H1 (cell line): ENCODE results near the gene MAN2A1. TPM values are rescaled to one million over a fixed set of nuclear protein-coding genes. Genes with fewer than 3 reads are reported as not detected.

Experiments used
- CTCF ChIA-PET: fragments of 300-600 bp; sonication (Branson Sonifier 250); formaldehyde crosslinking; loops from one replicate; lab custom pipeline; 2021; ENCODE audit not compliant: partially characterized antibody; lab: Charles Lee
- POLR2A ChIA-PET: fragments of 300-600 bp; sonication (Branson Sonifier 250); formaldehyde crosslinking; loops from one replicate; lab custom pipeline; 2021; ENCODE audit warnings: inconsistent platforms; ENCODE audit not compliant: partially characterized antibody; lab: Charles Lee
- DNase-seq, 2 experiments: peaks; one replicate each; pipeline versions ENCODE4 v3.0.0 to v3.0.0-alpha.2; 2010 to 2022; ENCODE audit warnings: low spot score in 2 of 2, low read depth in 1 of 2, mixed read lengths in 1 of 2
- FAIRE-seq: peaks from 2 replicates; lab custom pipeline; 2011; peaks lifted over from hg19 to GRCh38; lab: Jason Lieb, UNC
- H2AFZ ChIP-seq: 2 replicates; pipeline ENCODE4 v1.8.1; 2012; ENCODE audit warnings: low read length, inconsistent platforms
- H2AK5ac ChIP-seq: 2 replicates; pipeline ENCODE4 v1.6.1; 2013; ENCODE audit warnings: low read depth, low read length
- H2BK120ac ChIP-seq: replicated peaks from 2 replicates; pipeline ENCODE3; 2013; ENCODE audit warnings: low read depth, low read length, inconsistent platforms
- H2BK12ac ChIP-seq: 2 replicates; pipeline ENCODE4 v1.6.1; 2013; ENCODE audit warnings: low read depth, low read length
- H2BK15ac ChIP-seq: 2 replicates; pipeline ENCODE4 v1.6.1; 2013; ENCODE audit warnings: low read length
- H2BK20ac ChIP-seq: 2 replicates; pipeline ENCODE4 v1.6.1; 2013; ENCODE audit warnings: low read length
- H2BK5ac ChIP-seq: 2 replicates; pipeline ENCODE4 v1.6.1; 2013; ENCODE audit warnings: low read depth, low read length
- H3K14ac ChIP-seq: 2 replicates; pipeline ENCODE4 v1.6.1; 2013; ENCODE audit warnings: inconsistent platforms; ENCODE audit not compliant: insufficient read length
- H3K18ac ChIP-seq: 2 replicates; pipeline ENCODE4 v1.6.1; 2013; ENCODE audit warnings: low read length; ENCODE audit errors: extremely low read depth
- H3K23ac ChIP-seq: 2 replicates; pipeline ENCODE4 v1.6.1; 2013; ENCODE audit warnings: inconsistent platforms; ENCODE audit not compliant: insufficient read length
- H3K23me2 ChIP-seq: 2 replicates; pipeline ENCODE4 v1.6.1; 2013; ENCODE audit warnings: low read depth, low read length
- H3K27ac ChIP-seq: 2 replicates; pipeline ENCODE4 v1.6.1; 2011; ENCODE audit warnings: low read depth, low read length, inconsistent platforms
- H3K27me3 ChIP-seq, 4 experiments: replicated peaks in 1 of 4; 1 replicate in 1 of 4; 2 replicates in 3 of 4; pipeline versions ENCODE4 v1.6.1 to v1.8.1; 2011 to 2013; ENCODE audit warnings: low read length in 3 of 4, mild to moderate bottlenecking in 3 of 4, inconsistent platforms in 2 of 4, mixed read lengths in 2 of 4, moderate library complexity in 1 of 4; ENCODE audit not compliant: control insufficient read depth in 3 of 4, insufficient read depth in 3 of 4; ENCODE audit errors: extremely low read depth in 1 of 4
- H3K36me3 ChIP-seq, 4 experiments: 2 replicates each; pipeline versions ENCODE4 v1.6.1 to v1.8.1; 2011 to 2013; ENCODE audit warnings: mild to moderate bottlenecking in 4 of 4, low read length in 3 of 4, moderate library complexity in 2 of 4, control low read depth in 1 of 4, inconsistent platforms in 1 of 4; ENCODE audit not compliant: insufficient read depth in 4 of 4, control insufficient read depth in 2 of 4
- H3K4ac ChIP-seq: replicated peaks from 2 replicates; pipeline ENCODE3; 2013; ENCODE audit warnings: low read length, low read depth, mixed read lengths, inconsistent platforms; ENCODE audit not compliant: insufficient read length
- H3K4me1 ChIP-seq, 4 experiments: replicated peaks in 1 of 4; 1 replicate in 1 of 4; 2 replicates in 3 of 4; pipeline versions ENCODE4 v1.6.1 to v1.8.1; 2011 to 2013; ENCODE audit warnings: low read length in 3 of 4, inconsistent platforms in 2 of 4, mixed read lengths in 1 of 4; ENCODE audit not compliant: insufficient read depth in 4 of 4, control insufficient read depth in 3 of 4
- H3K4me2 ChIP-seq, 2 experiments: 2 replicates each; pipeline versions ENCODE4 v1.6.1 to v1.8.1; 2011 to 2013; ENCODE audit warnings: low read depth in 2 of 2, low read length in 2 of 2, control low read depth in 1 of 2, inconsistent platforms in 1 of 2, mild to moderate bottlenecking in 1 of 2; ENCODE audit not compliant: insufficient read depth in 1 of 2
- H3K4me3 ChIP-seq, 4 experiments: fragments of 200-600, 300-600 bp in 1 of 4; sonication (generic), shearing (Covaris generic), sonication (Bioruptor Twin) in 1 of 4; 2 replicates each; pipeline versions ENCODE4 v1.5.1 to v1.8.1; 2011 to 2016; ENCODE audit warnings: low read length in 4 of 4, low read depth in 3 of 4, control low read depth in 2 of 4, inconsistent platforms in 2 of 4, mild to moderate bottlenecking in 2 of 4, mixed read lengths in 1 of 4, moderate library complexity in 1 of 4; ENCODE audit not compliant: insufficient read depth in 2 of 4; ENCODE audit errors: extremely low read depth in 1 of 4
- H3K56ac ChIP-seq: replicated peaks from 2 replicates; pipeline ENCODE3; 2013; ENCODE audit warnings: low read depth, mild to moderate bottlenecking, mixed read lengths, low read length, inconsistent platforms; ENCODE audit not compliant: insufficient read length
- H3K79me1 ChIP-seq: 2 replicates; pipeline ENCODE4 v1.6.1; 2013; ENCODE audit warnings: low read depth, low read length, control low read depth
- H3K79me2 ChIP-seq, 2 experiments: 2 replicates each; pipeline versions ENCODE4 v1.6.1 to v1.8.1; 2012 to 2013; ENCODE audit warnings: low read length in 2 of 2, mild to moderate bottlenecking in 2 of 2, inconsistent platforms in 1 of 2; ENCODE audit not compliant: insufficient read depth in 2 of 2, control insufficient read depth in 1 of 2
- H3K9ac ChIP-seq, 4 experiments: replicated peaks in 1 of 4; 1 replicate in 1 of 4; 2 replicates in 3 of 4; pipeline versions ENCODE4 v1.6.1 to v1.8.1; 2011 to 2013; ENCODE audit warnings: low read depth in 3 of 4, low read length in 3 of 4, control low read depth in 2 of 4, mild to moderate bottlenecking in 2 of 4, moderate library complexity in 2 of 4, inconsistent platforms in 1 of 4; ENCODE audit errors: extremely low read depth in 1 of 4
- H3K9me3 ChIP-seq, 2 experiments: 2 replicates each; pipeline versions ENCODE4 v1.6.1 to v1.8.1; 2012 to 2013; ENCODE audit warnings: mild to moderate bottlenecking in 2 of 2, moderate library complexity in 2 of 2, control low read depth in 1 of 2, inconsistent platforms in 1 of 2, low read depth in 1 of 2, low read length in 1 of 2, mixed read lengths in 1 of 2; ENCODE audit not compliant: insufficient read depth in 2 of 2
- H4K20me1 ChIP-seq, 2 experiments: replicated peaks in 1 of 2; 2 replicates each; pipeline versions ENCODE3 to v1.8.1; 2011 to 2013; ENCODE audit warnings: inconsistent platforms in 2 of 2, low read length in 2 of 2, mild to moderate bottlenecking in 1 of 2; ENCODE audit not compliant: insufficient read depth in 2 of 2, control insufficient read depth in 1 of 2
- H4K5ac ChIP-seq: 2 replicates; pipeline ENCODE4 v1.6.1; 2013; ENCODE audit warnings: low read length, low read depth, mixed read lengths, inconsistent platforms; ENCODE audit not compliant: insufficient read length
- H4K8ac ChIP-seq: 2 replicates; pipeline ENCODE4 v1.8.0; 2013; ENCODE audit warnings: mild to moderate bottlenecking, moderate library complexity, low read length, inconsistent platforms; ENCODE audit not compliant: insufficient read depth; ENCODE audit errors: extremely low read depth
- H4K91ac ChIP-seq: replicated peaks from 2 replicates; pipeline ENCODE3; 2013; ENCODE audit warnings: low read length, mixed read lengths, inconsistent platforms; ENCODE audit not compliant: insufficient read length
- EP300 ChIP-seq, 2 experiments: IDR thresholded peaks; 1 replicate in 1 of 2; 2 replicates in 1 of 2; pipeline ENCODE4 v1.6.1; 2011 to 2012; ENCODE audit warnings: low read depth in 2 of 2, low read length in 2 of 2, mild to moderate bottlenecking in 2 of 2, borderline replicate concordance in 1 of 2, inconsistent platforms in 1 of 2, moderate library complexity in 1 of 2
- EZH2 ChIP-seq: fragments of 200-600 bp; sonication (generic); IDR thresholded peaks from 2 replicates; pipeline ENCODE4 v1.7.1; 2012; ENCODE audit warnings: low read depth, mild to moderate bottlenecking, moderate library complexity, low read length, inconsistent platforms; ENCODE audit not compliant: severe bottlenecking
- FOSL1 ChIP-seq: IDR thresholded peaks from 2 replicates; pipeline ENCODE4 v1.6.1; 2011; ENCODE audit warnings: mild to moderate bottlenecking, low read depth, low read length, moderate library complexity; ENCODE audit not compliant: insufficient read depth
- GTF2F1 ChIP-seq: IDR thresholded peaks from 2 replicates; pipeline ENCODE4 v1.6.1; 2012; ENCODE audit warnings: low read depth, low read length, improper control_type of control experiment, borderline replicate concordance
- NRF1 ChIP-seq: IDR thresholded peaks from 2 replicates; pipeline ENCODE4 v1.6.1; 2011; ENCODE audit warnings: mild to moderate bottlenecking, low read depth, low read length, improper control_type of control experiment
- RBBP5 ChIP-seq: IDR thresholded peaks from 2 replicates; pipeline ENCODE4 v1.7.1; 2012; ENCODE audit warnings: low read depth, mild to moderate bottlenecking, inconsistent platforms, low read length, moderate library complexity, borderline replicate concordance
- SRF ChIP-seq: IDR thresholded peaks from 2 replicates; pipeline ENCODE4 v1.6.1; 2011; ENCODE audit warnings: mild to moderate bottlenecking, low read depth, low read length, moderate library complexity
- WGBS, 2 experiments: shearing (Covaris generic) in 1 of 2; methylation state at CpG; one replicate each; pipeline versions ENCODE4 v1.1.6 to v1.1.7; 2013 to 2015; ENCODE audit warnings: low lambda C conversion rate in 2 of 2, mixed read lengths in 2 of 2, inconsistent platforms in 1 of 2, low coverage in 1 of 2, missing lambda C conversion rate in 1 of 2; ENCODE audit not compliant: insufficient replicate concordance in 2 of 2, insufficient coverage in 1 of 2, insufficient read length in 1 of 2; ENCODE audit errors: extremely low coverage in 1 of 2, missing lambda C conversion rate in 1 of 2; 5-methylcytosine and 5-hydroxymethylcytosine counted together
- polyA plus RNA-seq, 7 experiments: library from polyadenylated mRNA; depleted of rRNA in 3 of 7; stranded (reverse) in 5 of 7; unstranded in 2 of 7; fragments of >200 nt in 5 of 7; fragments of 200-250 nt in 2 of 7; gene quantifications; 1 replicate in 5 of 7; 2 replicates in 1 of 7; 4 replicates in 1 of 7; pipeline versions ENCODE4 v1.2.1 to v1.2.3, GENCODE V29; 2011 to 2013; ENCODE audit warnings: missing spikeins in 2 of 7, mixed read lengths in 2 of 7
- total RNA-seq: library from RNA; stranded (reverse); fragmentation: NEBNext Ultra II Directional; extraction: Animal tissue kit (Norgen Biotek cat#: 25700); gene quantifications from 2 replicates; pipeline ENCODE4 v1.2.1, GENCODE V29; 2021

The MAN2A1 gene
- total and polyA plus RNA-seq, 2 of the 8 experiments (the other 6 are each of a cell fraction or from before 2014, with no cell fraction given) = 29.1 to 102 TPM

- peaks cover 2% of the 10 kb centered on the region in 2 experiments for H4K20me1 ChIP-seq
- no peaks in the 10 kb centered on the region for H3K9me3 ChIP-seq
- ChIA-PET CTCF (interaction anchor here (1.8 kb wide), 1 partner anchor 467 kb away, joined by 7 read pairs; no protein-coding TSS in a partner anchor), POLR2A (no interaction called here)
- H3K56ac ChIP-seq = no peak overlapping the region
- 90% methylated on average over 2 of the region's 2 CpGs; no CpG with 5 or more reads in 1 of the 2 experiments for WGBS, 2 experiments
- no peaks in the 10 kb centered on the region for H3K23me2 ChIP-seq
- H3K4me1 ChIP-seq = peaks cover 0 to 4% (median under 1%) of the 10 kb centered on the region in 4 experiments; a peak in 1 of 7 replicates
- H3K4me2 ChIP-seq = no peak overlapping the region
- no peak overlapping the region for H2AFZ ChIP-seq
- H4K91ac ChIP-seq = no peak overlapping the region
- FAIRE-seq = no peak
- no peak overlapping the region for H3K23ac ChIP-seq
- H3K9ac ChIP-seq = no peak overlapping the region
- no peak overlapping the region for H3K4me3 ChIP-seq
- H3K18ac ChIP-seq = no peak overlapping the region
- H2BK120ac ChIP-seq = no peak overlapping the region
- H2BK5ac ChIP-seq = no peak overlapping the region
- H2AK5ac ChIP-seq = no peak overlapping the region
- H3K36me3 ChIP-seq = peaks cover 0 to 29% (median 20%) of the 10 kb centered on the region in 4 experiments; a peak in 5 of 8 replicates
- no peak for DNase-seq
- H3K79me2 ChIP-seq = no peaks in the 10 kb centered on the region
- H3K27me3 ChIP-seq = peaks cover 0 to 1% (median 0%) of the 10 kb centered on the region in 4 experiments; a peak in 1 of 7 replicates
- H3K79me1 ChIP-seq = no peaks in the 10 kb centered on the region; the same call in 1 of the 2 replicates
- no peak overlapping the region for H4K5ac ChIP-seq
- no peak overlapping the region for H2BK12ac ChIP-seq
- no peak overlapping the region for H2BK15ac ChIP-seq
- H3K27ac ChIP-seq = no peak overlapping the region
- H2BK20ac ChIP-seq = no peak overlapping the region
- no peak overlapping the region for H3K4ac ChIP-seq
- no peak overlapping the region for H3K14ac ChIP-seq
- no peak overlapping the region for H4K8ac ChIP-seq
- TF ChIP-seq NRF1 = no peak
- no peak for TF ChIP-seq EP300 (IDR thresholded peaks at IDR 0.05; ENCODE audit: borderline replicate concordance in 1 of 2, low read depth in 2 of 2, low read length in 2 of 2)
- no peak for TF ChIP-seq EZH2
- no peak for TF ChIP-seq GTF2F1
- TF ChIP-seq SRF = no peak
- TF ChIP-seq RBBP5 = no peak
- no peak for TF ChIP-seq FOSL1
Observed at GRCh38 chr5:109866051-109866450, 176.3 kb downstream of the MAN2A1 start.
